Lung (tissue), 12 donors: ENCODE results near the gene TRIM71. TPM values are rescaled to one million over a fixed set of nuclear protein-coding genes. Genes with fewer than 3 reads are reported as not detected.
"Not testable (repeated sequence)": the region's sequence is repeated elsewhere in the genome, so short reads cannot be mapped to it uniquely, and the experiment has no call there.

Source experiments
- ATAC-seq: fragments of 200-7000 bp; cut with Tn5 transposase; one replicate; pipeline ENCODE4 v1.9.1; 2020; ENCODE audit warnings: moderate number of reproducible peaks; ENCODE audit not compliant: insufficient read depth, low FRiP score
- DNase-seq, 3 donors: peaks; one replicate each; pipeline ENCODE4 v3.0.0-alpha.2; 2013 to 2017
- H3K27ac ChIP-seq, 2 donors: one replicate each; pipeline ENCODE4 v1.5.1; 2013; ENCODE audit warnings: mild to moderate bottlenecking in 2 of 2, moderate library complexity in 2 of 2, control low read depth in 1 of 2, inconsistent platforms in 1 of 2, low read depth in 1 of 2, low read length in 1 of 2
- H3K27me3 ChIP-seq, 3 donors: one replicate each; pipeline ENCODE4 v1.5.1; 2013; ENCODE audit warnings: low read length in 2 of 3; ENCODE audit not compliant: control insufficient read depth in 3 of 3, insufficient read depth in 3 of 3
- H3K36me3 ChIP-seq, 4 donors: one replicate each; pipeline ENCODE4 v1.5.1; 2013; ENCODE audit warnings: low read length in 4 of 4, mild to moderate bottlenecking in 1 of 4, moderate library complexity in 1 of 4; ENCODE audit not compliant: control insufficient read depth in 4 of 4, insufficient read depth in 4 of 4
- H3K4me1 ChIP-seq, 5 donors: one replicate each; pipeline ENCODE4 v1.5.1; 2013; ENCODE audit warnings: low read length in 5 of 5, mild to moderate bottlenecking in 2 of 5, moderate library complexity in 1 of 5; ENCODE audit not compliant: control insufficient read depth in 5 of 5, insufficient read depth in 5 of 5
- H3K4me3 ChIP-seq: one replicate; pipeline ENCODE4 v1.5.1; 2013; ENCODE audit warnings: mild to moderate bottlenecking, control low read depth, moderate library complexity
- H3K9ac ChIP-seq, 2 donors: one replicate each; pipeline ENCODE4 v1.5.1; 2013; ENCODE audit warnings: low read length in 2 of 2, control low read depth in 1 of 2; ENCODE audit not compliant: insufficient read depth in 1 of 2
- H3K9me3 ChIP-seq, 4 donors: one replicate each; pipeline ENCODE4 v1.5.1; 2013; ENCODE audit warnings: low read length in 3 of 4, mild to moderate bottlenecking in 1 of 4, moderate library complexity in 1 of 4; ENCODE audit not compliant: control insufficient read depth in 4 of 4, insufficient read depth in 3 of 4
- WGBS, 2 donors: extraction: QIAGEN DNeasy Blood & Tissue Kit; methylation state at CpG; one replicate each; pipeline ENCODE4 v1.1.7; 2013; 5-methylcytosine and 5-hydroxymethylcytosine counted together
- polyA plus RNA-seq, 2 donors: library from polyadenylated mRNA; stranded (reverse); fragments of 200-250 nt; gene quantifications; one replicate each; pipeline ENCODE4 v1.2.1, GENCODE V29; 2013
- total RNA-seq, 2 donors: library from RNA; depleted of rRNA in 1 of 2; stranded (reverse); fragments of >200 nt in 1 of 2; gene quantifications; one replicate each; pipeline ENCODE4 v1.2.1, GENCODE V29; 2014 to 2021
- TF ChIP-seq, protein P1 (sequence below): IDR thresholded peaks from 2 replicates; pipeline ENCODE4 v1.5.1; 2012; ENCODE audit warnings: mild to moderate bottlenecking; ENCODE audit errors: control extremely low read depth, extremely low read depth
- donor health status: control.
- donor health status: control.
- donor health status: Bipolar disorder and iron deficiency.
- donor health status: healthy.
- donor health status: DM: yes; HTN: yes; CAD: no.

TRIM71 gene
- total and polyA plus RNA-seq, 4 donors: 0.45 to 9.9 (median 2.0) TPM

DNA sequence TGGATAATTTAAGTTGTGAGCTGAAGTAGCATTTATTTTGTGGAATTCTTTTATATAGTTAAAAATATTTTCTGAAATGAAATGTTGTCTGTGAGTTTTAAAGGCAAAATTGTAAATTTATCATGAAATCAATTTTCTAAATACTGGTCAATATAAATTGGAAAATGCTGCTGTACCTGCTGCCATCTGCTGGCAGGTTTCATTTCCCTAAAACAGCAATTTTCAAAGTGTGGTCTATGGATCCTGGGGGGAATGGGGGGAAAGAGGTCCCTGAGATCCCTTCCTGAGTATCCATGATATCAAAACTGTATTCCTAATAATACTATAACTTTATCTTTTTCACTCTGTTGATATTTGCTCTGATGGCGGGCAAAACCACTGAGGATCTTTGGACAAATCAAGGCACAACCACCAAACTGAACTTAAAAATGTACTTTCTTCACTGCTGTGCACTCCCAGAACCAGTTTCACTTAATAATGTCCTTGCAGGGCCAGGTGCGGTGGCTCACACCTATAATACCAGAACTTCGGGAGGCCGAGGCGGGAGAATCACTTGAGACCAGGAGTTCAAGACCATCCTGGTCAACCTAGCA, 116.4 kb downstream of the TRIM71 start:
- Histone ChIP-seq H3K27me3 (no peaks in the 10 kb centered on the region), H3K4me3 (no peak overlapping the region), H3K4me1 (no peaks in the 10 kb centered on the region), H3K9me3 (peaks cover 0 to 6% (median 0%) of the 10 kb centered on the region in 4 donors), H3K9ac (no peak overlapping the region), H3K27ac (no peak overlapping the region), H3K36me3 (no peaks in the 10 kb centered on the region)
- DNase-seq (peak in 2 of 3 donors; percentile 40 to 53), ATAC-seq (no peak)
- TF ChIP-seq, protein P1, sequence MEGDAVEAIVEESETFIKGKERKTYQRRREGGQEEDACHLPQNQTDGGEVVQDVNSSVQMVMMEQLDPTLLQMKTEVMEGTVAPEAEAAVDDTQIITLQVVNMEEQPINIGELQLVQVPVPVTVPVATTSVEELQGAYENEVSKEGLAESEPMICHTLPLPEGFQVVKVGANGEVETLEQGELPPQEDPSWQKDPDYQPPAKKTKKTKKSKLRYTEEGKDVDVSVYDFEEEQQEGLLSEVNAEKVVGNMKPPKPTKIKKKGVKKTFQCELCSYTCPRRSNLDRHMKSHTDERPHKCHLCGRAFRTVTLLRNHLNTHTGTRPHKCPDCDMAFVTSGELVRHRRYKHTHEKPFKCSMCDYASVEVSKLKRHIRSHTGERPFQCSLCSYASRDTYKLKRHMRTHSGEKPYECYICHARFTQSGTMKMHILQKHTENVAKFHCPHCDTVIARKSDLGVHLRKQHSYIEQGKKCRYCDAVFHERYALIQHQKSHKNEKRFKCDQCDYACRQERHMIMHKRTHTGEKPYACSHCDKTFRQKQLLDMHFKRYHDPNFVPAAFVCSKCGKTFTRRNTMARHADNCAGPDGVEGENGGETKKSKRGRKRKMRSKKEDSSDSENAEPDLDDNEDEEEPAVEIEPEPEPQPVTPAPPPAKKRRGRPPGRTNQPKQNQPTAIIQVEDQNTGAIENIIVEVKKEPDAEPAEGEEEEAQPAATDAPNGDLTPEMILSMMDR: peak; percentile 47
- 78 to 91% methylated on average over 5 of the region's 5 CpGs for WGBS, 2 donors

DNA sequence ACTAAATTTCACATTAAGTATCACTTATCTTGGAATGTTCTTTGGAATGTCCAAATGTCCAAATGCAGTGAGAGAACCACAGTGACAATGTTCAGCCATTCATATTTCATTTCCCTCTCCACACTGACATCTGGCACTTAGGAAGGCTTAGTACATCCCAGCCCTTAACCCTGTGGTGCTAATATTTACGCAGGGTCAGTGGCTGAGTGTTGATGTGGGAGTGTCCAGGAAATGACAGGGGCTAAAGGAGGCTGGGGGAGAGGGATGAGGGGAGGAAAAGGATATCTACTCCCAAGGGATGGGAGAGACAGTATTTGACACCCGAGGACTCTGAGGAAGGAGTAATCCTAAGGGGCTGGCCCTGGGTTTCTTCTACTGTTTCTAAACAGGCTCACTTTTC, 119.5 kb downstream of the TRIM71 start:
- Histone ChIP-seq H3K27ac (no peak overlapping the region), H3K4me1 (no peaks in the 10 kb centered on the region), H3K36me3 (no peaks in the 10 kb centered on the region), H3K9me3 (no peaks in the 10 kb centered on the region), H3K9ac (no peak overlapping the region), H3K27me3 (no peaks in the 10 kb centered on the region), H3K4me3 (no peak overlapping the region)
- DNase-seq: no peak
- WGBS, 2 donors: 42 to 52% methylated on average over 2 of the region's 2 CpGs
- no peak for ATAC-seq
- TF ChIP-seq, protein P1: no peak

DNA sequence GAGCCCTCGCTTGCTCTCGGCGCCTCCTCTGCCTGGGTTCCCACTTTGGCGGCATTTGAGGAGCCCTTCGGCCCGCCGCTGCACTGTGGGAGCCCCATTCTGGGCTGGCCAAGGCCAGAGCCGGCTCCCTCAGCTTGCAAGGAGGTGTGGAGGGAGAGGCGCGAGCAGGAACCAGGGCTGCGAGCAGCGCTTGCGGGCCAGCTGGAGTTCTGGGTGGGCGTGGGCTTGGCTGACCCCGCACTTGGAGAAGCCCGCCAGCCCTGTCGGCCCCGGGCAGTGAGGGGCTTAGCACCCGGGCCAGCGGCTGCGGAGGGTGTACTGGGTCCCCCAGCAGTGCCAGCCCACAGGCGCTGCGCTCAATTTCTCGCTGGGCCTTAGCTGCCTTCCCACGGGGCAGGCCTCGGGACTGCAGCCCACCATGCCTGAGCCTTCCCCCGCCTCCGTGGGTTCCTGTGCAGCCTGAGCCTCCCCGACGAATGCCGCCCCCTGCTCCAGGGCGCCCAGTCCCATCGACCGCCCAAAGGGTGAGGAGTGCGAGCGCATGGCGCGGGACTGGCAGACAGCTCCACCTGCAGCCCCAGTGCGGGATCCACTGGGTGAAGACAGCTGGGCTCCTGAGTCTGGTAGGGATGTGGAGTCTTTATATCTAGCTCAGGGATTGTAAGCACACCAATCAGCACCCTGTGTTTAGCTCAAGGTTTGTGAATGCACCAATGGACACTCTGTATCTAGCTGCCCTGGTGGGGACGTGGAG, 121.9 kb downstream of the TRIM71 start:
- not testable (repeated sequence) for DNase-seq, H3K4me1 ChIP-seq, H3K9ac ChIP-seq, H3K27me3 ChIP-seq, H3K36me3 ChIP-seq, H3K9me3 ChIP-seq, H3K4me3 ChIP-seq, ATAC-seq, H3K27ac ChIP-seq
- WGBS, 2 donors: 94% methylated on average over 33 to 40 of the region's 40 CpGs

DNA sequence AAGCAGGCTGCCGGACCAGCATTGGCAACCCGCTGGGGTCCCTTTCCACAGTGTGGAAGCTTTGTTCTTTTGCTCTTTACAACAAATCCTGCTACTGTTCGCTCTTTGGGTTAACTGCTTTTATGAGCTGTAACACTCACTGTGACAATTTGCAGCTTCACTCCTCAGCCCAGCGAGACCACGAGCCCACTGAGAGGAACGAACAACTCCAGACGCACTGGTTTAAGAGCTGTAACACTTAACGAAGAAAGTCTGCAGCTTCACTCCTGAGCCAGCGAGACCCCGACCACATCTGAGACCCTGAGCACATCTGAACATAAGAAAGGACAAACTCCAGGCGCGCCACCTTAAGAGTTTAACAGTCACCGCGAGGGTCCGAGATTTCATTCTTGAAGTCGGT, 122.9 kb downstream of the TRIM71 start:
- H3K4me1 ChIP-seq: no peaks in the 10 kb centered on the region
- no peak overlapping the region for H3K27ac ChIP-seq
- WGBS, 2 donors: 90 to 95% methylated on average over 16 of the region's 16 CpGs
- TF ChIP-seq, protein P1: no peak
- DNase-seq (no peak), ATAC-seq (no peak)
- H3K27me3 ChIP-seq: no peaks in the 10 kb centered on the region
- H3K36me3 ChIP-seq: no peaks in the 10 kb centered on the region
- H3K9me3 ChIP-seq: no peaks in the 10 kb centered on the region
- no peak overlapping the region for H3K4me3 ChIP-seq
- no peak overlapping the region for H3K9ac ChIP-seq
